Rectal smooth muscle tissue (tissue), 1 donor: ENCODE data around the gene FAM151A.

Experiments used
- H3K27ac ChIP-seq: one replicate; pipeline ENCODE4 v1.7.0; 2013; ENCODE audit warnings: low read depth, low read length, inconsistent platforms
- H3K27me3 ChIP-seq: one replicate; pipeline ENCODE4 v1.7.0; 2013; ENCODE audit warnings: low read length; ENCODE audit not compliant: control insufficient read depth, insufficient read depth
- H3K36me3 ChIP-seq: one replicate; pipeline ENCODE4 v1.7.0; 2013; ENCODE audit warnings: low read length; ENCODE audit not compliant: control insufficient read depth, insufficient read depth
- H3K4me1 ChIP-seq: one replicate; pipeline ENCODE4 v1.7.0; 2013; ENCODE audit warnings: low read length; ENCODE audit not compliant: control insufficient read depth, insufficient read depth
- H3K4me3 ChIP-seq: one replicate; pipeline ENCODE4 v1.7.0; 2013; ENCODE audit warnings: low read length
- H3K9ac ChIP-seq: one replicate; pipeline ENCODE4 v1.7.0; 2013; ENCODE audit warnings: low read length

The FAM151A gene

GRCh38 chr1:54623216-54624007 lies at the start of gene FAM151A:
Gene FAM151A (minus strand): TSS chr1:54623525. CDS start chr1:54623395, 130 bp downstream.
- Histone ChIP-seq H3K9ac (no peak within 1 kb of the TSS), H3K27me3 (no peaks in the 10 kb centered on the region), H3K36me3 (no peaks in the 10 kb centered on the region), H3K4me3 (no peak within 1 kb of the TSS), H3K27ac (no peak within 1 kb of the TSS), H3K4me1 (no peaks in the 10 kb centered on the region)

GRCh38 chr1:54671985-54672608 lies 48.8 kb upstream of the FAM151A start:
- no peak overlapping the region for H3K9ac ChIP-seq
- H3K36me3 ChIP-seq: no peaks in the 10 kb centered on the region
- no peak overlapping the region for H3K4me3 ChIP-seq
- no peaks in the 10 kb centered on the region for H3K4me1 ChIP-seq
- H3K27me3 ChIP-seq: no peaks in the 10 kb centered on the region
- no peak overlapping the region for H3K27ac ChIP-seq

GRCh38 chr1:54668567-54668966 lies 45.2 kb upstream of the FAM151A start:
- Histone ChIP-seq H3K4me1 (no peaks in the 10 kb centered on the region), H3K4me3 (no peak overlapping the region), H3K27ac (no peak overlapping the region), H3K36me3 (peaks cover 3% of the 10 kb centered on the region), H3K9ac (no peak overlapping the region), H3K27me3 (no peaks in the 10 kb centered on the region)

GRCh38 chr1:54667797-54668196 lies 44.5 kb upstream of the FAM151A start:
- Histone ChIP-seq H3K27me3 (no peaks in the 10 kb centered on the region), H3K36me3 (peaks cover 3% of the 10 kb centered on the region), H3K9ac (no peak overlapping the region), H3K4me3 (no peak overlapping the region), H3K4me1 (no peaks in the 10 kb centered on the region), H3K27ac (no peak overlapping the region)

- Histone ChIP-seq H3K9ac (no peak overlapping the region), H3K36me3 (peaks cover 3% of the 10 kb centered on the region), H3K4me3 (no peak overlapping the region), H3K4me1 (no peaks in the 10 kb centered on the region), H3K27me3 (no peaks in the 10 kb centered on the region), H3K27ac (no peak overlapping the region)
Observed at GRCh38 chr1:54666333-54666732, 43.0 kb upstream of the FAM151A start.

- Histone ChIP-seq H3K27me3 (no peaks in the 10 kb centered on the region), H3K4me1 (no peaks in the 10 kb centered on the region), H3K36me3 (peaks cover 3% of the 10 kb centered on the region), H3K9ac (no peak overlapping the region), H3K27ac (no peak overlapping the region), H3K4me3 (no peak overlapping the region)
Observed at GRCh38 chr1:54665852-54666251, 42.5 kb upstream of the FAM151A start.

- Histone ChIP-seq H3K27me3 (no peaks in the 10 kb centered on the region), H3K36me3 (peaks cover 3% of the 10 kb centered on the region), H3K4me1 (no peaks in the 10 kb centered on the region), H3K4me3 (no peak overlapping the region), H3K27ac (no peak overlapping the region), H3K9ac (no peak overlapping the region)
Observed at GRCh38 chr1:54664364-54664763, 41.0 kb upstream of the FAM151A start.

- Histone ChIP-seq H3K4me3 (no peak overlapping the region), H3K4me1 (no peaks in the 10 kb centered on the region), H3K27ac (no peak overlapping the region), H3K27me3 (no peaks in the 10 kb centered on the region), H3K9ac (no peak overlapping the region), H3K36me3 (peaks cover 3% of the 10 kb centered on the region)
Observed at GRCh38 chr1:54663725-54664124, 40.4 kb upstream of the FAM151A start.

GRCh38 chr1:54658164-54658913 lies 35.0 kb upstream of the FAM151A start:
- no peak overlapping the region for H3K4me3 ChIP-seq
- no peaks in the 10 kb centered on the region for H3K4me1 ChIP-seq
- H3K36me3 ChIP-seq: no peaks in the 10 kb centered on the region
- H3K9ac ChIP-seq: no peak overlapping the region
- H3K27me3 ChIP-seq: no peaks in the 10 kb centered on the region
- no peak overlapping the region for H3K27ac ChIP-seq

GRCh38 chr1:54653036-54653435 lies 29.7 kb upstream of the FAM151A start:
- no peaks in the 10 kb centered on the region for H3K36me3 ChIP-seq
- no peak overlapping the region for H3K9ac ChIP-seq
- no peak overlapping the region for H3K27ac ChIP-seq
- H3K4me3 ChIP-seq: no peak overlapping the region
- no peaks in the 10 kb centered on the region for H3K27me3 ChIP-seq
- H3K4me1 ChIP-seq: no peaks in the 10 kb centered on the region

- Histone ChIP-seq H3K27ac (no peak overlapping the region), H3K27me3 (no peaks in the 10 kb centered on the region)
Observed at GRCh38 chr1:54652168-54652567, 28.8 kb upstream of the FAM151A start.

GRCh38 chr1:54651608-54652007 lies 28.3 kb upstream of the FAM151A start:
- no peak overlapping the region for H3K4me3 ChIP-seq
- no peak overlapping the region for H3K9ac ChIP-seq
- H3K4me1 ChIP-seq: no peaks in the 10 kb centered on the region
- no peaks in the 10 kb centered on the region for H3K27me3 ChIP-seq
- no peak overlapping the region for H3K27ac ChIP-seq
- H3K36me3 ChIP-seq: no peaks in the 10 kb centered on the region

More at GRCh38 chr1:54652168-54652567, 28.8 kb upstream of the FAM151A start:
- Histone ChIP-seq H3K9ac (no peak overlapping the region), H3K36me3 (no peaks in the 10 kb centered on the region), H3K4me1 (no peaks in the 10 kb centered on the region), H3K4me3 (no peak overlapping the region)
